PC-3 (cell line): Measurements from ENCODE around the gene PSTPIP2. TPM values are rescaled to one million over a fixed set of nuclear protein-coding genes. Genes with fewer than 3 reads are reported as not detected.
"Not testable (repeated sequence)": the region's sequence is repeated elsewhere in the genome, so short reads cannot be mapped to it uniquely, and the experiment has no call there.

Source experiments
- ATAC-seq: fragments of 200-7000 bp; cut with Tn5 transposase; 2 replicates; pipeline ENCODE4 v1.9.1; 2020; ENCODE audit warnings: mild to moderate bottlenecking, moderate library complexity
- BruUV-seq: library from RNA; stranded (reverse); fragments of 400-500 nt; replicated peaks from 2 replicates; lab custom pipeline; 2021; lab: Mats Ljungman, UMichigan
- CTCF ChIA-PET: fragments of 300-600 bp; sonication (Branson Sonifier 250); formaldehyde crosslinking; loops from one replicate; lab custom pipeline; 2022; ENCODE audit warnings: antibody characterized with exemption; lab: Charles Lee
- POLR2A ChIA-PET: fragments of 300-600 bp; sonication (Branson Sonifier 250); formaldehyde crosslinking; loops from one replicate; lab custom pipeline; 2022; ENCODE audit warnings: antibody characterized with exemption; ENCODE audit not compliant: unreplicated experiment; lab: Charles Lee
- DNase-seq: peaks from one replicate; pipeline ENCODE4 v3.0.0-alpha.2; 2015
- H2AFZ ChIP-seq: fragments of 300-600 bp; sonication (generic); 2 replicates; pipeline ENCODE4 v1.6.0; 2016; ENCODE audit warnings: antibody characterized with exemption, low read length
- H3F3A ChIP-seq: fragments of 300-600 bp; sonication (generic); one replicate; pipeline ENCODE4 v1.6.0; 2017; ENCODE audit warnings: antibody characterized with exemption, low read length, control low read depth, mild to moderate bottlenecking; ENCODE audit not compliant: unreplicated experiment
- H3K27ac ChIP-seq: fragments of 300-600 bp; sonication (generic); 2 replicates; pipeline ENCODE4 v1.5.1; 2016; ENCODE audit warnings: mild to moderate bottlenecking, low read length
- H3K27me3 ChIP-seq: fragments of 300-600 bp; sonication (generic); 2 replicates; pipeline ENCODE4 v1.6.1; 2016; ENCODE audit warnings: low read length, mixed read lengths
- H3K36me3 ChIP-seq: fragments of 300-600 bp; sonication (generic); 2 replicates; pipeline ENCODE4 v1.6.1; 2016; ENCODE audit warnings: low read depth, mixed run types, low read length, mixed read lengths
- H3K4me1 ChIP-seq: fragments of 300-600 bp; sonication (generic); 2 replicates; pipeline ENCODE4 v1.5.1; 2016; ENCODE audit warnings: low read length; ENCODE audit not compliant: insufficient read depth
- H3K4me2 ChIP-seq: fragments of 300-600 bp; sonication (generic); 2 replicates; pipeline ENCODE4 v1.6.0; 2016; ENCODE audit warnings: low read length
- H3K4me3 ChIP-seq: fragments of 300-600 bp; sonication (generic); 2 replicates; pipeline ENCODE4 v1.5.1; 2016; ENCODE audit warnings: mild to moderate bottlenecking, low read length, mixed read lengths
- H3K79me2 ChIP-seq: fragments of 300-600 bp; sonication (generic); 2 replicates; pipeline ENCODE4 v1.6.1; 2017; ENCODE audit warnings: low read length, mixed read lengths
- H3K9ac ChIP-seq: fragments of 300-600 bp; sonication (generic); 2 replicates; pipeline ENCODE4 v1.6.0; 2016; ENCODE audit warnings: mild to moderate bottlenecking, low read length
- H3K9me2 ChIP-seq: fragments of 300-600 bp; sonication (generic); replicated peaks from 2 replicates; pipeline ENCODE4 v1.6.1; 2016; ENCODE audit warnings: mixed run types, low read length, mixed read lengths
- H3K9me3 ChIP-seq: fragments of 300-600 bp; sonication (generic); 2 replicates; pipeline ENCODE4 v1.6.1; 2016; ENCODE audit warnings: low read length, mixed read lengths
- H4K20me1 ChIP-seq: fragments of 300-600 bp; sonication (generic); 2 replicates; pipeline ENCODE4 v1.6.1; 2016; ENCODE audit warnings: low read length, mixed read lengths
- CTCF ChIP-seq: fragments of 300-600 bp; sonication (generic); conservative IDR thresholded peaks from 2 replicates; pipeline ENCODE4 v1.5.1; 2017; ENCODE audit warnings: antibody characterized with exemption, low read depth, mild to moderate bottlenecking, low read length
- EZH2 ChIP-seq: fragments of 300-600 bp; sonication (generic); IDR thresholded peaks from one replicate; pipeline ENCODE4 v1.6.1; 2017; ENCODE audit warnings: antibody characterized with exemption, mild to moderate bottlenecking, low read length; ENCODE audit not compliant: unreplicated experiment
- EZH2phosphoT487 ChIP-seq: fragments of 300-600 bp; sonication (generic); IDR thresholded peaks from 2 replicates; pipeline ENCODE4 v1.6.1; 2018; ENCODE audit warnings: mild to moderate bottlenecking, antibody characterized with exemption, low read length, borderline replicate concordance
- intact Hi-C: fragments of 100-400 bp; cut with micrococcal nuclease; formaldehyde crosslinking; loops from 2 replicates; pipeline ENCODE4 v1.9.0; 2023
- total RNA-seq: library from RNA; depleted of rRNA; stranded (reverse); fragments of >200 nt; gene quantifications from 2 replicates; pipeline ENCODE4 v1.2.3, GENCODE V29; 2014

The PSTPIP2 gene
- total RNA-seq, 1 experiment from 2014 or later, result 0.11 TPM

- Histone ChIP-seq H3K9me2 (no peaks in the 10 kb centered on the region), H3K4me3 (peak overlapping the region; percentile 95), H3F3A (no peaks in the 10 kb centered on the region), H2AFZ (0 out of 2 replicates have a peak overlapping the region, but pooled peaks have one; percentile 96), H3K27ac (peak overlapping the region; percentile 64), H3K4me1 (peaks cover 6% of the 10 kb centered on the region; the same call in 1 of the 2 replicates), H3K36me3 (no peaks in the 10 kb centered on the region), H3K79me2 (peaks cover 53% of the 10 kb centered on the region), H4K20me1 (0 out of 2 replicates have a peak, but pooled peaks cover 3% of the 10 kb centered on the region), H3K4me2 (peak overlapping the region; percentile 85), H3K9ac (peak overlapping the region; percentile 94), H3K9me3 (no peaks in the 10 kb centered on the region), H3K27me3 (no peaks in the 10 kb centered on the region)
- TF ChIP-seq CTCF (no peak), EZH2phosphoT487 (no peak), EZH2 (no peak)
- TSS peak; percentile 61 for BruUV-seq
- no peak for DNase-seq
- intact Hi-C loops, result no loop called here
- ChIA-PET POLR2A (interaction anchor here (0.6 kb wide), 2 partner anchors 125 to 1052 kb away, joined by 3 read pairs; no protein-coding TSS in a partner anchor), CTCF (no interaction called here)
- ATAC-seq, result no peak; the same call in 1 of the 2 replicates
Observed at GRCh38 chr18:46097431-46097800, 25.4 kb upstream of the PSTPIP2 start.

GRCh38 chr18:46096651-46097300 is 24.7 kb upstream of the PSTPIP2 start:
- no peak for ATAC-seq
- CTCF ChIA-PET, result no interaction called here
- no peak overlapping the region for H3K27ac ChIP-seq
- H3K9ac ChIP-seq, result peak overlapping the region; percentile 94
- intact Hi-C loops, result no loop called here
- H3K79me2 ChIP-seq, result peaks cover 56% of the 10 kb centered on the region
- no peak overlapping the region for H2AFZ ChIP-seq
- no peaks in the 10 kb centered on the region; the same call in 1 of the 2 replicates for H3K36me3 ChIP-seq
- POLR2A ChIA-PET, result interaction anchor here (0.6 kb wide), 1 partner anchor 125 kb away, joined by 3 read pairs; no protein-coding TSS in a partner anchor
- no peaks in the 10 kb centered on the region for H3K9me2 ChIP-seq
- peak overlapping the region; percentile 95 for H3K4me3 ChIP-seq
- peak overlapping the region; percentile 85 for H3K4me2 ChIP-seq
- BruUV-seq, result no TSS peak
- H3K9me3 ChIP-seq, result no peaks in the 10 kb centered on the region
- TF ChIP-seq EZH2, result no peak
- no peak for DNase-seq
- H3K27me3 ChIP-seq, result no peaks in the 10 kb centered on the region
- no peaks in the 10 kb centered on the region for H3F3A ChIP-seq
- peaks cover 6% of the 10 kb centered on the region; the same call in 1 of the 2 replicates for H3K4me1 ChIP-seq
- 0 out of 2 replicates have a peak, but pooled peaks cover 3% of the 10 kb centered on the region for H4K20me1 ChIP-seq

- Histone ChIP-seq H3K27ac (no peak overlapping the region), H3K27me3 (no peaks in the 10 kb centered on the region), H3F3A (no peaks in the 10 kb centered on the region), H3K4me3 (no peak overlapping the region), H3K36me3 (peaks cover 11% of the 10 kb centered on the region; the same call in 1 of the 2 replicates), H3K9me2 (no peaks in the 10 kb centered on the region), H4K20me1 (0 out of 2 replicates have a peak, but pooled peaks cover 3% of the 10 kb centered on the region), H3K4me2 (peak overlapping the region; percentile 37; the same call in 1 of the 2 replicates), H3K79me2 (peaks cover 65% of the 10 kb centered on the region), H2AFZ (no peak overlapping the region), H3K9me3 (no peaks in the 10 kb centered on the region), H3K4me1 (peaks cover 6% of the 10 kb centered on the region; the same call in 1 of the 2 replicates), H3K9ac (no peak overlapping the region)
- no TSS peak for BruUV-seq
- intact Hi-C loops, result no loop called here
- ChIA-PET POLR2A (no interaction called here), CTCF (interaction anchor here (0.6 kb wide), 1 partner anchor 22 kb away, joined by 3 read pairs; no protein-coding TSS in a partner anchor)
- TF ChIP-seq EZH2phosphoT487 (no peak), CTCF (no peak), EZH2 (no peak)
- DNase-seq (no peak), ATAC-seq (no peak)
Observed at GRCh38 chr18:46095532-46095931, 23.5 kb upstream of the PSTPIP2 start.

GRCh38 chr18:46088501-46088900 is 16.4 kb upstream of the PSTPIP2 start:
- H3F3A ChIP-seq, H3K9me3 ChIP-seq, DNase-seq, H3K4me1 ChIP-seq, H3K4me3 ChIP-seq, H3K9me2 ChIP-seq, H2AFZ ChIP-seq, CTCF ChIA-PET, POLR2A ChIA-PET, H3K9ac ChIP-seq, H3K27ac ChIP-seq, BruUV-seq, H3K4me2 ChIP-seq, ATAC-seq, H3K27me3 ChIP-seq, H4K20me1 ChIP-seq, intact Hi-C loops: not testable (repeated sequence)
- peaks cover 37% of the 10 kb centered on the region for H3K36me3 ChIP-seq
- peaks cover 24% of the 10 kb centered on the region for H3K79me2 ChIP-seq
